ENCODE measurements around the gene GCFC2.
"Not testable (repeated sequence)": the region's sequence is repeated elsewhere in the genome, so short reads cannot be mapped to it uniquely, and the experiment has no call there.

Gene GCFC2

DNA sequence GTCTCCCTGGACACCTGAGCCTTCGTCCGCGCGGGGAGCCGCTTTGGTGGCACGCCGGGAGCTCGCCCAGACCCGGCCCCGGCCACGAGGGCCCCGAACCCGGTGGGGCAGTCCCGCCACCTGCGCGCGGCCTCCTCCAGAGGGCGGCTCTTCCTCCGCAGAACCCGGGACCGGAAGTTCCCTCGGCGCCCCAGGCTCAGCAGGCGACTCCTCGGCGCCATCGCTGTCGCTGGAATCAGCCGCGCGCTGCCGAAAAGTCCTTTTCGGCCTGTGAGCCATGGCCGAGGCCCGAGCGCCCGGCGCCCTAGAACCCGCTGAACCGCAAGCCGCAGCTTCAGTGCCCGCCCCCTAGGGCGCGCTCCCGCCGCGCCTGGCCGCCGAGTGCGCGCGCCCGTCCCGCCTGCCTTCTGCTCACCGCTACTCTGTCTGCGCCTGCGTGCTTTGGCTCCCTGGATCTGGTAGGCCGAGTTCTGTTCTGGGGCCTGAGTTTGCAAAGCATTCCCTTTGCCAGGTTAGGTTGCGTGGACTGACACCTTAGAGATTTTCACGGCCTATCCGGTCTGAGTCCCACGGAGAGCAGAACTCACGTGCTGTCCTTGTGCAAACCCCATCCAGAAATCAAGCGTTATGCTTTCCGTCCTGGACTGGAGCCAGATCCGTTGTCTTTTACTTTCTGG lies at the start of gene GCFC2:
Gene GCFC2 (minus strand): TSS at position 339 of the 677 bp plus-strand sequence. CDS start 60 bp downstream, at position 279.
- DNase-seq, result peak; percentile 90

DNA sequence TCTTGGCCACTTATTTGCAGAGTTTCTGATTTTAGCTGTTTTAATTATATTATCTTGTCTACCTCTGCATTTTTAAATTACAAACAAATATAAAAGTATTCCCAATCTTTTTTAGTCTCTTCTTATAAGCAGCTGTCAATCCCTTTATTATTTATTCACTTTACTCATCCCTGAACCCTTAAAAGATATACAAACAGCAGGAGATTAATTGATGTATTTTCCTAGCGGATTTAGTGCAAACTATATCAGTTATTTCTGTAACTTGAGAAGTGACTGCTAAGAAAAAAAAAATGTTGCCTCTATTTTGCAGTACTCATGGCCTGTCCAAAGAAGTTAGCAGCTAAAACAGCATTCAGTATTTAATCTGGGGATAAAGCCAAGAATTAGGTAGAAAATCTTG lies 42.1 kb upstream of the GCFC2 start:
- no peak for DNase-seq

DNA sequence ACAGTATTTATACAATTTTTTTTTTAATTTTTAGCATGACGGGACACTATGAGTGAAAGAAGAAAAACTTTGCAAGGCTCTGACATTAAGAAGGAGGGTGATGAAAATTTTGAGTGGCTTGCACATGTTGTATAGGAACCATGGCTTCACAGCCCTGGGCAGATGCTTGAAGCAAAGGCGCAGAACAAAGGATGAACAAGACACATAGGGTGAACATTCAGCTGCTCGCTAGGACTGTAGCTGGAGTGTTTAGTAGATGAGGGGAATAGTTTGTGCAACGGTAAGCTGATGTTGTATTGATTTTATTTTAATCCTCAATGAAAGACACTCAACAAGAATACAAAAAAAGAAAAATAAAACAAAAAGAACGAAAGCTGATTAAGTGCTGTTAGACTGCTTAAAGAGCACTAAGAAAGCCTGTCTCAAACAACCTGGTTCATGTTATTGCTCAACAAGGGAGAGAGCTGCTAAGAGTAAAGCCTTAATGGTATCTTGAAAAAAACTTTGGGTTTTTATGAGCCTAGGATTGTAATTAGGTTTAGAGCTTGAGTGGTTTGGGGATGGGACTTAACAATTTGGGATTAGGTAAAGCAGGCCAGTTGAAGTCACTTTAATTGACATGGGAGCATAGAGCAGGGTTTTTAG lies 41.2 kb upstream of the GCFC2 start:
- no peak for DNase-seq

DNA sequence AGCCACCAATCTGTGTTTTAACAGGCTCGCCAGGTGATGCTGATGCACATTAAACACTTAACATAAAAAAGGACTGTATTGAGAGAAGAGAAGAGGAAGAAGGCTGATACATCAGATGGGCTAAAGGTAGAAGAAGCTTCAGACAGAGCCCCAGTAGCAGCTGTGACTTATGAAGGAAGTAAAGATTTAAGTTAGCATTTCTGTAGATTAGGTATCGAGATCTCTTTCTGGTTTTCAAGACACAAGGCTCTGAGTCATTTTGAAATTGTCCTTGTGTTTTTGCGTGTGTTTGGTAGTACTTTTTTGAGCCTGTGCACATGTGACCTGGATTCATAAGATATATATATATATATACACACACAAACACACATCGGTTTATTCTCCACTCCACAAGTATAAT lies 40.6 kb upstream of the GCFC2 start:
- DNase-seq, result no peak

DNA sequence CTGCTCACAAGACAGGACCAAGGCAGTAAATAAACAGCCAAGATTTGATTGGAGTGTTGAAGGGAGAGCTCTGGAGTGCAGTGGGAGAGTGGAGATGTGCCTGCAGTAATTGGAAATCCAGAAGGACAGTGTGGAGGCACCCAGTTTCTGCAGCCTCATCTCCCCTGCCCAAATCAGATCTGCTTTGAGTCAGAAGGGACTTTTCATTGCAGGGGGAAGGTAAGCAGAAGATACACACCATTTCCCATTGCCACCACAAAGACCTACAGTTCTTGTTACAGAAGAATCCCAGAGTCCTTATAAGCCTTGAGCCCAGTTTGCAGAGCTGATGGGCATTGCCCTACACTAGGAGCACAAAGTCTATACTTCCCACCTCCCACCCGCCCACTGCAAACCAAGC lies 27.2 kb upstream of the GCFC2 start:
- DNase-seq, result no peak

DNA sequence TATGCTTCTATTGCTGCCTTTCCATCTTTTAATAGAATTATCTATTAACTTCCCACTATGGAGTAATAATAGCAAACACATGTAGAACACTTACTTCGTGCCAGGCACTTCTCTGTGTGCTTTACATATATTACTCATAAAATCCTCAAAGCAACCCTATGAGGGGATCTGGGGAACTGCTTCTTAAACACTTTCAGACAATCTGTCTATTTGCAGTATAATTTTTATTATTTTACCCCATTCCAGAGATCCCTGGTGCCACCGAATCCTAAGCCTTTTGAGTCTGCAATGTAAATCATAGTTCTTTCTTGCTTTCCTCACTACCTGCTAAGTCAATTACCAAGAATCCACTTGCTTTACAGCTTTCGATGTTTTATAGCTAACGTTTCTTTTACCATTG lies 25.6 kb upstream of the GCFC2 start:
- DNase-seq, result no peak

DNA sequence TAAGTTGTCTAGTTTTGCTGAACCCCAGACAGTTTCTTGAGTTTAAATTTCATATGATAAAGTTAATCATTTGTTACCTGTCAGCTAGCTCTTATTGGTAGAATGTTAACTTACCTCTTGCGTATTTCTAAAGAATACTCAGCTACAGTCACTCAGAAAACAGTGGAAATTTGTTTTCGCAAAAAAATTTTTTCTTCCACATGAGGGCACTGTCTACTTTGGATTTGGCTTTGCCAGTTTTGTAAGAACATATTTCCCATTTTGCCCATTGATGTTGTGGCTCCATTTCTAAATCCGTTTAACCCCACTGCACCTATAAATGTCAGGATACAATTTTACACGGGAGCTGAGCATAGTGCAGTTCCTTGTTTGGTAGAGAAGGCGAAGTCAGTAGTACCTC lies 19.1 kb upstream of the GCFC2 start:
- no peak for DNase-seq

DNA sequence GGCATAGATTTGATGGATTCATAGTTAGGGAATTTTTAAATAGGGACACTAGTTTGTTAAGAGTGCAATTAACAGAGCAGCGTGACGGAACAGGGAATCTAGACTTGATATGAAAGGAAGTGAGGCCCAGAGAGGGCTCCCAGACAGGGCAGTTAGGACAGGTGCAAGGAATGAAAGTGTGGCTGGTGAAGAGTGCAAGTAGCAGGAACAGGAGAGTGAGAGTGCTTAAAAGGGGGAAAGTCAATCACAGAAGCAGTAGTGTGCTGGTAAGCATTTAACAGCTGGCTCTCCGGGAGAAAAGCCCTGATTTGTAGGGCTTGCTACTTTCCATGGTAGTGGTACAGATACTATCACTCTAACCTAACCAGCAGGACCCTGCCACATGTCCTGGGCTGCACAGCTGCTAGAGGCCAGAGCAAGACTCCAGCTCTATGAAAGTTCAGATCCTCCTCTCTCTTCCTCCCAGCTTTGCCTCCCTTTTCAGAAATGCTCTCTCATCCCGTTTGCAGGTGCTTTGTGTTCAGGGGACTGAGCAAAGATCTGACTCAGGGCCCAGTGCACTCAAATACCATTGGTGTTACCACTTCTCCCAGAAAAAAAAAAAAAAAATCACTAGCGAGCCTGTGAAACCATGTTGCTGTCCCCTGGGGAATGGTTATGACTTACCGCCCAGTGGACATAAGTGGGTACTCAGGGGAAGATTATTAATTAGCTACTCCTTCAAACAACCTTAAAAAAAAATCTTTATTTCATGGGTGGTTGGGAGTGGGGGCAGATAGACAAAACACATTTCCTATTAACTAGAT lies 18.1 kb upstream of the GCFC2 start:
- DNase-seq, result no peak

DNA sequence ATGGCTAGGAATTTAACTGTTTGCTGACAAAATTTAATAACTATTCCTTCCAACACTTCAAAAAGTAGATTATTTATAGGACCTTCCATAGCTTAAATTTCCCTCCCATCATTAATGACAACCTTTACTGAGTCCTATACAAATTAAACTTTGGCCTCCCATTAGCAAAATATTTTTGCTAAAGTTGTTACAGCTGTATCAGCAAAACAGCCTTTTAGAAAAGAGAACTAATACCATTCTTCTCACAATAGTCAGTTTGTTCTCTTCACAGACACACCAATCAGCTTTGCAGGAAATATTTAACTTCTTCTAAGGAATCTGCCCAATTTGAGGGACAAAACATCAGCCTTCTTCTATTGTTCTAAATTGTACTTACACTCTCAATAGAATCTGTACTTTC lies 12.0 kb upstream of the GCFC2 start:
- DNase-seq, result no peak

DNA sequence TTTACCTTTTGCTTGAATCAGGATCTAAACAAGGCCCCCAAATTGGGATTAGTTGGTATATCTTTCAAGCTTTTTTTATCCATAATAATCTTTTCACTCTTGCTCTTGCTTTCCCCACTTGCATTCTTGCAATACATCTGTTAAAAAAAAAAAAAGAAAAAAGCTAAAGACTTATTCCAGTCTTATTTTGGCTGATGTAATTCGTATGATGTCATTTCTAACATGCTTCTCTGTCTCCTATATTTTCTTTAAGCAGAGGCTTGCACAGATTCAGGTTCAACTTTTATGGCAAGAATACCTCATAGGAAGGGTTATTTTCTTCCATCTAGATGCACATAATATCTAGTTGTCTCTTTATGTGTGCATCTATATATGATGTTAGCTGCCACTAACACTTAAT lies 9.8 kb upstream of the GCFC2 start:
- DNase-seq, result no peak

DNA sequence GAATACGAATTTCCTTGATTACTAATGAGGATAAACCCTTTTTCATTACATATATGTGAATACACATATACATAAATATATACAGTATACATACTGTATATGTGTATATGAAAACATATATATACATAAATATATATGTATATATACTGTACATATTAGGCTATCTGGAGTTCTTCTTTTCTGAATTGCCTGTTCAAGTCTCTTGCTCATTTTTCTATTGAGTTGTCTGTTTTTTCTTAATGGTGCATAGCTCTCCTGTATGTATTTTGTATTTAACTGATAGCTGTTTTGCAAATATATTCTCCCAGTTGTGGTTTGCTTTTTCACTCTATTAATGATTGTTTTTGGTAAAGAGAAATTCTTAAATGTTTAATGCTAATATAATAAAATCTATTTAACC lies 8.9 kb upstream of the GCFC2 start:
- no peak for DNase-seq

DNA sequence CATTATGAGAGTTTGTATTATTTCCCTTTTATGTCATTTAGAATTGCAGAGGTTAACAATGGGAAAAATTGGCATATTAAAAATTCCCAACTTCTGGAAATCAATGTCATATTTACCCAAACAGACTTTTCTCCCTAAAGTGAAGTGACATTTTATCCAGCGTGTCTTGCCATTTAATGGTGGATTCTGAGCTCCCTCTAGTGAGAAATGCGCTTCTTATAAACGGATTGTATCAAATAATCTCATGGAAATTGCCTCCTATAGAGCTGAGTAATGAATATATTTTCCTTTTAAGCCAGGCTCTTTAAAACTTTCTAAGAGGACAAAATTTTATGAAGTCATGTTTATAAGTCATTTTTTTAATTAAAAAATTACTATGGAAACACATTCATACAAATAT lies 5.7 kb upstream of the GCFC2 start:
- DNase-seq, result no peak

DNA sequence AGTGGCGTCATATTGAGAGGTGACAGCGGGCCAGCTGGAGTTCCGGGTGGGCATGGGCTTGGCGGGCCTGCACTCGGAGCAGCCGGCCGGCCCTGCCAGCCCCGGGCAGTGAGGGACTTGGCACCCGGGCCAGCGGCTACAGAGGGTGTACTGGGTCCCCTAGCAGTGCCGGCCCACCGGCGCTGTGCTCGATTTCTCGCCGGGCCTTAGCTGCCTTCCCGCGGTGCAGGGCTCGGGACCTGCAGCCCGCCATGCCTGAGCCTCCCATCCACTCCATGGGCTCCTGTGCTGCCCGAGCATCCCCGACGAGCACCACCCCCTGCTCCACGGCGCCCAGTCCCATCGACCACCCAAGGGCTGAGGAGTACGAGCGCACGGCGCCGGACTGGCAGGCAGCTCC lies 875 bp upstream of the GCFC2 start:
- DNase-seq, result not testable (repeated sequence)

DNA sequence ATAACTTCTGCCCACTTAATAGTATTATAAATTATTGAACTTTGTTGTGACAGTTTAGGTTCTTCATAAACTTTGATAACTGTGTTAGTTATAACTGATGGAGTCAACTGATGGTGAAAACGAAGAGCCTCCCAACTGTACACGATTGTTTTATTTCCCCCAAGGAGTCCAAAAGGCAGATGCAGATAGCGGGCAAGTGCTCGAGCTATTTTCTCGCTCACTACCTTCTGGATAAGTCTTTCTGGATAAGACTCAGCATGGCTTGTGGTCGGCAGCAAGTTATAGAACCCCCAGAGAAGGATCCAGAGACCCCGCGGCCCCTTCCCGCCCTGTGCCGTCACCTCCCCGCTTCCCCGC lies 517 bp downstream of the GCFC2 start:
- DNase-seq, result no peak

DNA sequence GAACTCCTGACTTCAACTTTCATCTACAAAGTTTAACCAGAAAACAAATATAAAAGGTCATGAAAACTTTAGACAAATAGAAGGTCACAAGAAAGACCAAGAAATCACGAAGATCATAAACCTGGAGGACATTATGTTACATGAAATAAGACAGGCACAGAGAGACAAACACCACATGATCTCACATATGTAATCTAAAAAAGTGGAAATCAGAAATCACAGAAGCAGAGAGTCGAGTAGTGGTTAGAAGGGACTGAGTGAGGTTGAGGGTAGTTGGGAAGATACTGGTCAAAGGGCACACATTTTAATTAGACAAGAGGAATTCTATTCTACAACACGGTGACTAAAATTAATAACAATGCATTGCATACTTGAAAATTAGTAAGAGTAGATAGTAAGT lies 1.4 kb downstream of the GCFC2 start:
- no peak for DNase-seq

DNA sequence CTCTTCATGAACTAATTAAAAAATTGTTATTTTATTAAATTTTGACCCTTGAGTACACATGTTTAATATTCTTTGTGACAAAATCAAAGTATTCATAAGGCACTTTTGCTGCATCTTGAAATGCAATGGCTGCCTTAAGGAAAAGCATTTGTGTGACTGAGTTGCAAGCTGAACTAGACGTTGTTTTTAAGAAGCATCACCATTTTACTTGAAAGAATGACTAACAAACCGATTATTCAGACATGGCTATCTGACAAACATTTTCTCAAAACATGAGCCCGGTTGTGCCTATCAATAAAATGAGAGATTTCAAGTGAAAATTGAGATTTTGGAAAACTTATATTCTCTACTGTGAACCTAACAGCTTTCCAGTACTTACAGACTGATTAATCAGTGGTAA lies 2.8 kb downstream of the GCFC2 start:
- DNase-seq, result no peak

DNA sequence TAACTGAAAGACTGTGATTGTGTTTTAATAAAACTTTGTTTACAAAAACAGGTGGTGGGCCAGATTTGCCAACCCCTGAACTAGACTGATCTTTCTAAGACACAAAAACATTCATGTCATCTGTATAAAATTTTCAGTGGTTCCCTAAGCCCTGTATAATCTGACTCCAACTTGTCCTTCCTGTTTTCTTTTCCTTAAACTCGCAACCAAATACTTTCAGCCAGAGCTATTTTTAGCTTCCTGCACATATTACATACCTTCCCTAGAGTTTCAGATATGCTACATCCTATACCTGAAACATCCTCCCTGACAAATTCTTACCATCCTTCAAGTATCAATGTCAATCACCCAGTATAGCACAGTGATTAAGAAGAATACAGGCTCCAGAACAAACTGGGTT lies 4.8 kb downstream of the GCFC2 start:
- DNase-seq, result no peak

DNA sequence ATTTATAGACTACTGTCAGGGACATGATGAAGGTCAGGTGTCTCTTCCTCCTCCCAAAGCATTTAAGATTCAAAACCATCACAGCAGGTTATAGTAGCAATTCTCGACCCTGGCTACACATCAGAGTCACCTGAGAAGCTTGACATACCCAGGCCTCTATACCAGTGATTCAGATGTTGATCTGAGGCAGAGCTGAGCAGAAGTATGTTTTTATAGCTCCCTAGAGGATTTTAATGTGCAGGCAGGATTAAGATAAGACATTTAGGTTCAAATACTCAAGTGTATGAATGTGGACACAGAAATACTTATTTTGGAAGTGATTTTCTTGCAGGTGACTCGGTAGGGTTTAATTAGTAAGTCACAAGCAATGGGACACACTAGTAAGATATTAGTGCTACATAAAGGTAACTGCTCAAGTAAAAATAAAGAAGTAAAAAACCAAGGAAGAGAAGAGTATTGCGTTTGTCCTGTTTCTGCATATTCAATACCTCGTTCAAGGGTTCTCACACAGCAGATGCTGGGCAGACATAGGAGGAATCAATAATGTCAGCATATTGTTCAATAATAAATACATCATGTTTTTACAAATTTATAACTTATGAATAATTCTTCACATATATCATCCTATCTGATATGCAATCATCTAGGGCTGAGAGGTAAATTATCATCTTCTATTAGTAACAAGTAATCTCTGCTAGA lies 7.0 kb downstream of the GCFC2 start:
- no peak for DNase-seq

DNA sequence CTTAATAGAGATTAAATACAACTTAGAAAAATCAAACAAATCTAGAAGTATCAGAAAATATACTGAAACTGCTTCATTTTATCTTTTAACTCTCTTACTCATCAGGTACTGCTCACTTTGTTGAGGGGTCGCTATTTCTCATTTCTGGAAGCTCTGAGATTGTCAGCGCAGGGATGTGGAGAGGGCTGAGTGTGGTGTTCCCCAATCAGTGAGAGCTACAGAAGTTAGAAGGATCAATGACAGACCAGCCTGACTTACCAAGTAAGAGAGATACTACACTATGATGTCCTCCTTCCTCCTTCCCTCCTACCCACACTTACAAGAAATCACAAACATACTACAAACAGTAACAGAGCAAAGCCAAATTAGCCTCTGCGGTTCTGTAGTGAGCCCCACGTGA lies 8.1 kb downstream of the GCFC2 start:
- no peak for DNase-seq

DNA sequence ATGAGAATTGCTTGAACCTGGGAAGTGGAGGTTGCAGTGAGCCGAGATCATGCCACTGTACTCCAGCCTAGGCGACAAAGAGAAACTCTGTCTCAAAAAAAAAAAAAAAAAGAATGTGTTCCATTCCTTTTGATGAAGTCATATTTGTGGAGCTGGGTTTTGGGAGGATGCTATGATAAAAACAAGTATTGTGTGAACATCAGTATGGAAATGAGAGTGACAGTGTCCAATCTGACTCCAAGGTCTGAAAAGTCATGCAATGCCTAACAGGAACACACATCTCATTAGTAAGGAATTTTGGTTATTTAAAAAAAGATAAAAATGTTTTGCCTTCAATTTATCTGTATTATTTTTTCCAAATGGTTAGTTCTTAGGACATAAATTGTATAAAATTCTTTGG lies 11.8 kb downstream of the GCFC2 start:
- DNase-seq, result no peak

DNA sequence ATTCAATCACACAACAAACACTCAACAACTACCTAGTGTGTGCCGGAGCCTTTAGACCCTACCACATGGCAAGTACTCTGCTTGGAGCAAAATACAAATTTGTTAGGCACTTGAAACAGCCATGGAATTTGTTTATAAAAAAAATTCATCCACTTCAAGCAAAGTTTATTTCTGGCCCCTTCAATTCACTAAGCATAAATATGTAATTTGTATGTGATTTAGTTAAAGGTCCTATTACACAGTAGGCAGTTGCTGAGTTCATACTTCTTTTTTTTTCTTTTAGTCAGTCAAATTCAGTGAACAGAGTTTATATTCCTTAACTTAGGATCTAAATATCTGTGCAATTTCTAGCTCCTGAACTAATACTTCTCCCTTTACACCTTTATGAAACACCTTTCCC lies 22.5 kb downstream of the GCFC2 start:
- DNase-seq, result no peak

DNA sequence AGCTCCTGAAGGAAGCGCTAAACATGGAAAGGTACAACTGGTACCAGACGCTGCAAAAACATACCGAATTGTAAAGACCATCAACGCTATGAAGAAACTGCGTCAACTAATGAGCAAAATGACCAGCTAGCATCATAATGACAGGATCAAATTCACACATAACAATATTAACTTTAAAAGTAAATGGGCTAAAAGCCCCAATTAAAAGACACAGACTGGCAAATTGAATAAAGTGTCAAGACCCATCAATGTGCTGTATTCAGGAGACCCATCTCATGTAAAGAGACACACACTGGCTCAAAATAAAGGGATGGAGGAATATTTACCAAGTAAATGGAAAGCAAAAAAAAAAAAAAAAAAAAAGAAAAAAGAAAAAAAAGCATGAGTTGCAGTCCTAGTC lies 27.3 kb downstream of the GCFC2 start:
- DNase-seq, result not testable (repeated sequence)

DNA sequence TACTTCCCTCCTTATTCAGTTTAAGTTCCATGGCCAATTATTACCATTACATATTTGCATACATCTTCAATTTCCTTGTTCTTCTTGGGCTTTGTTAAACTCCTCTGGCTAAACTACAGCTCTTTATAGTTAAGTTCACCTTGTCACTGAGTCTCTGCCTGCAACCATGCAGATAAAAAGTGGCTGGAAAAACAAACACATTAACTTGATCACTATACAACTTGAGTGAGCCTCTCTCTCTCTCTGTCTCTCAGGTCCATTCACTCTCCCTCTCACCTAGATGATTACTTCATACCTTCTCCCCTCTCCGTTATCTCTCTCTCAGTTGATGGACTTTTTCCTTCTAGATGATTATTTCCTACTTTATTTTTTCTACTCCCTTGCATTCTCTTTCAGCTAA lies 30.3 kb downstream of the GCFC2 start:
- DNase-seq, result no peak

DNA sequence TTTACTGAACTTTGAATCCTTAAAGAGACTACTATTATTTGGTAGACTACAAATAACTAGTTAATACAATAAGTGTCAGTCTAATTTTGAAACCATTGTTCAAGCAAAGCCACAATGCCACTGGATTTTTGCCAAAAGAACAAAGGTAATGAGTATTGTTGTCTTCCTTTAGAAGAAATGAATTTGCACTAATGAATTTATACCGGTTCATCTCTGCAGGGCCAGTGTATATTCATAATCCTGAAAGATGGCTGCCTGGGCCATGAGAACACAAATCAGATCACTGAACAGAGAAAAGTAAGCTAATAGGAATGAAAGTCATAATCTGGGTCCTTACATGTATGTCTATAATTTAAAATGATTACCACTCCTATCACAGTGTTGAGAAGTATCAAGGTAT lies 31.2 kb downstream of the GCFC2 start:
- DNase-seq, result no peak

Measured in activated CD4-positive, CD25-positive, alpha-beta regulatory T cell treated with anti-CD3 and anti-CD28 coated beads, Interleukin-2, amount 50 U/mL, for 72 hours (primary cell).